ENCODE measurements around the gene C17orf113. TPM values are rescaled to one million over a fixed set of nuclear protein-coding genes. Genes with fewer than 3 reads are reported as not detected.

The C17orf113 gene
- total RNA-seq, 1 donor, result 0.09 TPM

- TF ChIP-seq, protein P1, sequence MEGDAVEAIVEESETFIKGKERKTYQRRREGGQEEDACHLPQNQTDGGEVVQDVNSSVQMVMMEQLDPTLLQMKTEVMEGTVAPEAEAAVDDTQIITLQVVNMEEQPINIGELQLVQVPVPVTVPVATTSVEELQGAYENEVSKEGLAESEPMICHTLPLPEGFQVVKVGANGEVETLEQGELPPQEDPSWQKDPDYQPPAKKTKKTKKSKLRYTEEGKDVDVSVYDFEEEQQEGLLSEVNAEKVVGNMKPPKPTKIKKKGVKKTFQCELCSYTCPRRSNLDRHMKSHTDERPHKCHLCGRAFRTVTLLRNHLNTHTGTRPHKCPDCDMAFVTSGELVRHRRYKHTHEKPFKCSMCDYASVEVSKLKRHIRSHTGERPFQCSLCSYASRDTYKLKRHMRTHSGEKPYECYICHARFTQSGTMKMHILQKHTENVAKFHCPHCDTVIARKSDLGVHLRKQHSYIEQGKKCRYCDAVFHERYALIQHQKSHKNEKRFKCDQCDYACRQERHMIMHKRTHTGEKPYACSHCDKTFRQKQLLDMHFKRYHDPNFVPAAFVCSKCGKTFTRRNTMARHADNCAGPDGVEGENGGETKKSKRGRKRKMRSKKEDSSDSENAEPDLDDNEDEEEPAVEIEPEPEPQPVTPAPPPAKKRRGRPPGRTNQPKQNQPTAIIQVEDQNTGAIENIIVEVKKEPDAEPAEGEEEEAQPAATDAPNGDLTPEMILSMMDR (IDR thresholded peaks at IDR 0.05; ENCODE audit: insufficient read depth, low read length), result no peak
- no peak overlapping the region for H3K4me3 ChIP-seq (ENCODE audit: low read depth, low read length)
- no peak for DNase-seq (ENCODE audit: low read depth)
Observed at GRCh38 chr17:42052346-42052877, 2.0 kb upstream of the C17orf113 start.

DNA sequence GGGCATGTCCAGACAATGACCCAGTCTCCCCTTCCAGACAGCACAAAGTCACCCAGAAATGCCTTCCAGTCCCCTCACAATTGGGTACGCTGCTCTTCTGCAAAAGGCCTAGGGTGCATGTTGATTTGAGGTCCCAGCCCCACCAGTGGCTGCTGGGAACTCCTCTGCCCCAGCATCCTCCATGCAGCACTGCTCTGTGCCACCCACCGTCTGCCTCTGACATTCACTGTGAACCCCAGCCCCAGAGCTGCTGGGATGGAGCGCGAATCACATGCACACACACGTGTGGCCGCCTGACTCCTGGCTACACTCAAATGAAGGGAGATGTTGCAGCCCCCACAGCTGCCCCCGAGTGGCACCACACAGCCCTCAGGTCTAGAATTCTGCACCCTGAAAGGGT lies 1.2 kb upstream of the C17orf113 start:
- no peak for DNase-seq (ENCODE audit: low read depth)

GRCh38 chr17:42051013-42051400 lies 606 bp upstream of the C17orf113 start:
- DNase-seq (ENCODE audit: low read depth), result no peak
- TF ChIP-seq, protein P1 (IDR thresholded peaks at IDR 0.05; ENCODE audit: insufficient read depth, low read length), result no peak
- H3K4me3 ChIP-seq (ENCODE audit: low read depth, low read length), result peak overlapping the region; percentile 25

More for the DNA sequence above, 1.2 kb upstream of the C17orf113 start:
- TF ChIP-seq, protein P1 (IDR thresholded peaks at IDR 0.05; ENCODE audit: insufficient read depth, low read length), result no peak
- no peak overlapping the region for H3K4me3 ChIP-seq (ENCODE audit: low read depth, low read length)

GRCh38 chr17:42049834-42050392 lies 488 bp downstream of the C17orf113 start:
- TF ChIP-seq, protein P1 (IDR thresholded peaks at IDR 0.05; ENCODE audit: insufficient read depth, low read length), result no peak
- DNase-seq (ENCODE audit: low read depth), result no peak

GRCh38 chr17:42047343-42047742 lies 3.1 kb downstream of the C17orf113 start:
- TF ChIP-seq, protein P1 (IDR thresholded peaks at IDR 0.05; ENCODE audit: insufficient read depth, low read length), result no peak
- no peak overlapping the region for H3K4me3 ChIP-seq (ENCODE audit: low read depth, low read length)

More at GRCh38 chr17:42049834-42050392, 488 bp downstream of the C17orf113 start:
- H3K4me3 ChIP-seq (ENCODE audit: low read depth, low read length), result peak overlapping the region; percentile 55

GRCh38 chr17:42045719-42046118 lies 4.7 kb downstream of the C17orf113 start:
- no peak for DNase-seq (ENCODE audit: low read depth)
- H3K4me3 ChIP-seq (ENCODE audit: low read depth, low read length), result no peak overlapping the region
- TF ChIP-seq, protein P1 (IDR thresholded peaks at IDR 0.05; ENCODE audit: insufficient read depth, low read length), result no peak

More at GRCh38 chr17:42047343-42047742, 3.1 kb downstream of the C17orf113 start:
- DNase-seq (ENCODE audit: low read depth), result no peak

All from fibroblast of the aortic adventitia (primary cell).